ENCODE results near the gene FOXA3.

Gene FOXA3

DNA sequence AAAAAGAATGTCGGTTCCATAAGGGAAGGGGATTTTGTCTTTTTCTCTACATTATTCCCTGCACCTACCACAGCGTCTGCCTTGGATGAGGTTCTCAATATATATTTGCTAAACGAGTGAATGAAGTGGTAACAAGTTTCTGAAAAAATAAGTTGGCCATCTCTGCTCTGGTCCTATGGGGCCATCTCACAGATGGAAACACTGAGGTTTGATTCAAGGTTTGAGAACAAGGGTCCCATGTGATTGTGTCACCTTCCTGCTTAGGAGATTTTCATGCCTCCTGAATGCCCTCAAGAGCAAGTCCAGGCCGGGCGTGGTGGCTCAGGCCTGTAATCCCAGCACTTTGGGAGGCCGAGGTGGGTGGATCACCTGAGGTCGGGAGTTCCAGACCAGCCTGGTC is 35.1 kb downstream of the FOXA3 start:
- no peak overlapping the region for H3K4me3 ChIP-seq (ENCODE audit: low read depth, low read length)
- no peaks in the 10 kb centered on the region for H3K9me3 ChIP-seq (ENCODE audit: control insufficient read depth, insufficient read depth, low read length)
- peaks cover 14% of the 10 kb centered on the region for H3K27me3 ChIP-seq (ENCODE audit: control insufficient read depth, insufficient read depth, low read length)
- H3K36me3 ChIP-seq (ENCODE audit: control insufficient read depth, insufficient read depth, low read length), result peaks cover 14% of the 10 kb centered on the region
- no peak overlapping the region for H3K27ac ChIP-seq (ENCODE audit: low read depth, low read length)
- H3K4me1 ChIP-seq (ENCODE audit: control insufficient read depth, insufficient read depth, low read length), result no peaks in the 10 kb centered on the region
- H3K9ac ChIP-seq (ENCODE audit: low read depth, low read length), result no peak overlapping the region

DNA sequence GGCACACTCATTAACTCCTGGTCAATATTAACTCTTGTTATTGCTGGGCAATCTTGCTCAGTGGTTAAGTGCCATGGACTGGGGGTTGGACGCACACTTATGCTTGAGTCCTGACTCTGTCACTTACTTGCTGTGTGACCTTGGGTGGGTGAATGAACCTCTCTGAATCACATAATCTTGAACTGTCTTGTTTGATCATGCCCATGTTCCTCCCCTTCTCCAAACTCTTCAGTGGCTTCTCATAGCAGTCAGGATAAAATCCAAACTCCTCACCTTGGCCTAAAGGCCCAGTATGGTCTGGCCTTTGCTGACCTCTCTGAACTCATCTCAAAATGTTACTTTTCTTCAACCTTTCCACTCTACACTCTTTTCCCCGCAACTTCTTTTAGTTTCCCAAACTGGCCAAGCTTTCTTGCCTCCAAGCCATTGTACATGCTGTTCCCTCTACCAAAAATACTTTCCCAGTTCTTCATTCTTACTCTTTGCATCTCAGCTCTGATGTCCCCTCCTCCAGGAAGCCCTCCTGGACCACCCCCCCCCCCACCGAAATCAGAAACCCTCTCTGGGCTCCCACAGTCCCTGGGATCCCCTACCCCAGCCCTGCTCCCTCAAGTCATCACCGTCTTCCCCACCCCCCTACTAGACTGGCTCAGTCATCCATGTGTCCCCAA is 35.9 kb downstream of the FOXA3 start:
- Histone ChIP-seq H3K4me1 (ENCODE audit: control insufficient read depth, insufficient read depth, low read length) (no peaks in the 10 kb centered on the region), H3K36me3 (ENCODE audit: control insufficient read depth, insufficient read depth, low read length) (peaks cover 14% of the 10 kb centered on the region), H3K27ac (ENCODE audit: low read depth, low read length) (no peak overlapping the region), H3K27me3 (ENCODE audit: control insufficient read depth, insufficient read depth, low read length) (peaks cover 14% of the 10 kb centered on the region), H3K4me3 (ENCODE audit: low read depth, low read length) (no peak overlapping the region), H3K9me3 (ENCODE audit: control insufficient read depth, insufficient read depth, low read length) (no peaks in the 10 kb centered on the region), H3K9ac (ENCODE audit: low read depth, low read length) (no peak overlapping the region)

DNA sequence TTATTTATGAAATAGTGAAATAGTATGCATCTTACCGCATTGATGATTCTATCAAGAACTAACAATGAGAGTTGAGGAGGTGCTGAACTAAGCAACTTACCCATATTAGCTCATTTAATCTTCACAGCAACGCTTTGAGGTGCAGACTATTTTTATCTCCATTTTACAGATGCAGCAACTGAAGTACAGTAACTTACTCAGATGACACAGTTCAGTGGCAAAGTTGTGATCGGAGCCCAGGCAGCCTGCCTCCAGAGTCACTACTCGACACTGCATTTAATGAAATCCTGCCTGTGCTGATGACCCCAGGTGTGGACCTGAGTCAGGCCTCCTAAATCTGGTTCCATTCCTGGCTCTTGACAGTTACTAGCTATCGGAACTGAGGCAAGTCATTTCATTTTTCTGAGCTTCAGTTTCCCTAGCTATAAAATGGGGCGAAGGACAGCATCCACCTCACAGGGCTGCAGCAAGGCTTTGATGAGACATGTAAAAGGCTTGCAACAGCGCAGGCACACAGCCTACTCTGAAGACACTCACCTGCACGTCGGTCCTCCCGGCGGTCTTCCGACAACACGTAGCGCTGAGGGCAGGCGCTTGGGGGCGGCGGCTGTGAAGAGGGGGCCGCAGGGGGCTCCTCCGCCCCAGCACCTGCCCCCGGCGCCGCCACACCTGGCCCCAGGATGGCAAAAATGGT is 36.8 kb downstream of the FOXA3 start:
- H3K36me3 ChIP-seq (ENCODE audit: control insufficient read depth, insufficient read depth, low read length), result peaks cover 14% of the 10 kb centered on the region
- no peaks in the 10 kb centered on the region for H3K4me1 ChIP-seq (ENCODE audit: control insufficient read depth, insufficient read depth, low read length)
- peaks cover 14% of the 10 kb centered on the region for H3K27me3 ChIP-seq (ENCODE audit: control insufficient read depth, insufficient read depth, low read length)
- H3K9me3 ChIP-seq (ENCODE audit: control insufficient read depth, insufficient read depth, low read length), result no peaks in the 10 kb centered on the region
- no peak overlapping the region for H3K9ac ChIP-seq (ENCODE audit: low read depth, low read length)
- peak overlapping the region; percentile 89 for H3K4me3 ChIP-seq (ENCODE audit: low read depth, low read length)
- H3K27ac ChIP-seq (ENCODE audit: low read depth, low read length), result no peak overlapping the region

- peaks cover 14% of the 10 kb centered on the region for H3K27me3 ChIP-seq (ENCODE audit: control insufficient read depth, insufficient read depth, low read length)
- no peaks in the 10 kb centered on the region for H3K4me1 ChIP-seq (ENCODE audit: control insufficient read depth, insufficient read depth, low read length)
- H3K9me3 ChIP-seq (ENCODE audit: control insufficient read depth, insufficient read depth, low read length), result no peaks in the 10 kb centered on the region
- no peak overlapping the region for H3K9ac ChIP-seq (ENCODE audit: low read depth, low read length)
- no peak overlapping the region for H3K27ac ChIP-seq (ENCODE audit: low read depth, low read length)
- H3K4me3 ChIP-seq (ENCODE audit: low read depth, low read length), result peak overlapping the region; percentile 89
- peaks cover 14% of the 10 kb centered on the region for H3K36me3 ChIP-seq (ENCODE audit: control insufficient read depth, insufficient read depth, low read length)
Observed at GRCh38 chr19:45901432-45901911, 37.3 kb downstream of the FOXA3 start.

- Histone ChIP-seq H3K4me3 (ENCODE audit: low read depth, low read length) (peak within 1 kb of the TSS; percentile 89), H3K4me1 (ENCODE audit: control insufficient read depth, insufficient read depth, low read length) (no peaks in the 10 kb centered on the region), H3K27me3 (ENCODE audit: control insufficient read depth, insufficient read depth, low read length) (peaks cover 14% of the 10 kb centered on the region), H3K9me3 (ENCODE audit: control insufficient read depth, insufficient read depth, low read length) (no peaks in the 10 kb centered on the region), H3K36me3 (ENCODE audit: control insufficient read depth, insufficient read depth, low read length) (peaks cover 14% of the 10 kb centered on the region), H3K27ac (ENCODE audit: low read depth, low read length) (peak within 1 kb of the TSS; percentile 89), H3K9ac (ENCODE audit: low read depth, low read length) (no peak within 1 kb of the TSS)
Observed at GRCh38 chr19:45901912-45902650, 38.0 kb downstream of the FOXA3 start, which contains the start of gene MYPOP. MYPOP (minus strand) TSS chr19:45902613; CDS start chr19:45901773, 840 bp downstream.

DNA sequence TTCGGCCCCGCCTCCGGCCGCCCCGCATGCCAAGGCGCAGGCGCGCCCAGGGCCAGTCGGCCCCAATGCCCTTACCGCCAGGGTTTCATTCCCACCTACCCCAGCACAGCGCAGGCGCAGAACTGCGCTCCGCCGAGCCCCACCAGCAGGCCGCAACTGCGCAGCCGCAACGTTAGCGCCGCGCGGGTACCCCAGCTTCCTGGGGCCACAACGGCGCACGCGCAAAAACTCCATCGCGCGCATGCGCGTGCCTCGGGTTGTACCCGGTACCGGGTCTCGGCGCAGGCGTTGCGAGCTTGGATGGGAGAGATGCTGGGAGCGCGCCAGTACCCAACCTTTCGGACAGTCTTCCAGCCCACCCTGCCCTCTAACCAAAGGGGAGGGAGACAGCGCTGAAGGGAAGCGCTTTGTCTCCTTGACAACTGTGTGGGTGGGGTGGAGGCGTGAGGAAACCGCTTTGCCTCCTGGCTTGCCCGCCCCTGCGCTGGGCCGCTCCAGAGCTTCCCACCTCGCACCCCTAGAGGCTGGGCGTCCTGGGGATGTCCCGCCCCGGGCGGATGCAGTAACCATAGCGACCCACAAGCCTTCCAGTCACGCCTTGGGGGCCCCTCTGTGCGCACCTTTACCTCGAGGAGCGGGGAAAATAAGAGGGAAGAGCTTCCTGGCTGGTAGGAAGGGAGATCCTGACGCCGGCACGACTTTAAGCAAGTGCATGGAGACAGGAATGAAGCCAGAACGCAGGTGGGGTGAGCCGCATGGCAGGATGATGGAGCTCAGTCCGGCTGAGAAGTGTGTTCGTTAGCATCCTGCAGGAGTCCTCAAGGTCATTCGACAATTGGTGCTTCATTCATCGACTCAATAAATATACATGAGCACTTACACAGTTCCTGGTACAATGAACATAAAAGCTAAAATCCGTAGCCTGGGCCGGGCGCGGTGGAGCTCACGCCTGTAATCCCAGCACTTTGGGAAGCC is 38.8 kb downstream of the FOXA3 start:
- Histone ChIP-seq H3K9ac (ENCODE audit: low read depth, low read length) (no peak overlapping the region), H3K27me3 (ENCODE audit: control insufficient read depth, insufficient read depth, low read length) (peaks cover 14% of the 10 kb centered on the region), H3K36me3 (ENCODE audit: control insufficient read depth, insufficient read depth, low read length) (peaks cover 14% of the 10 kb centered on the region), H3K27ac (ENCODE audit: low read depth, low read length) (peak overlapping the region; percentile 89), H3K4me1 (ENCODE audit: control insufficient read depth, insufficient read depth, low read length) (no peaks in the 10 kb centered on the region), H3K9me3 (ENCODE audit: control insufficient read depth, insufficient read depth, low read length) (no peaks in the 10 kb centered on the region), H3K4me3 (ENCODE audit: low read depth, low read length) (peak overlapping the region; percentile 67)

- H3K9ac ChIP-seq (ENCODE audit: low read depth, low read length), result no peak overlapping the region
- peaks cover 6% of the 10 kb centered on the region for H3K36me3 ChIP-seq (ENCODE audit: control insufficient read depth, insufficient read depth, low read length)
- no peak overlapping the region for H3K27ac ChIP-seq (ENCODE audit: low read depth, low read length)
- no peaks in the 10 kb centered on the region for H3K4me1 ChIP-seq (ENCODE audit: control insufficient read depth, insufficient read depth, low read length)
- H3K4me3 ChIP-seq (ENCODE audit: low read depth, low read length), result no peak overlapping the region
- H3K27me3 ChIP-seq (ENCODE audit: control insufficient read depth, insufficient read depth, low read length), result peaks cover 14% of the 10 kb centered on the region
- no peaks in the 10 kb centered on the region for H3K9me3 ChIP-seq (ENCODE audit: control insufficient read depth, insufficient read depth, low read length)
Observed at GRCh38 chr19:45905011-45905410, 40.9 kb downstream of the FOXA3 start.

DNA sequence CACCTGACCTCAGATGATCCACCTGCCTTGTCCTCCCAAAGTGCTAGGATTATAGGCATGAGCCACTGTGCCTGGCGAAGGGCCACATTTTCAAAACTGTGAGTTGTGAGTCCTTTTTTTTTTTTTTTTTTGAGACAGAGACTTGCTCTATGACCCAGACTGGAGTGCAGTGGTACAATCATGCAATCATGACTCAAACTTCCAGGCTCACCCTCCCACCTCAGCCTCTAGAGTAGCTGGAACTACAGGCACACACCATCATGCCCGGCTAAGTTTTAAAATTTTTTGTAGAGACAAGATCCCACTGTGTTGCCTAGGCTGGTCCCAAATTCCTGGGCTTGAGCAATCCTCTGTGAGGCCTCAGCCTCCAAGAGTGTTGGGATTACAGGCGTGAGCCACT is 42.1 kb downstream of the FOXA3 start:
- no peak overlapping the region for H3K9ac ChIP-seq (ENCODE audit: low read depth, low read length)
- no peaks in the 10 kb centered on the region for H3K36me3 ChIP-seq (ENCODE audit: control insufficient read depth, insufficient read depth, low read length)
- H3K4me3 ChIP-seq (ENCODE audit: low read depth, low read length), result no peak overlapping the region
- no peak overlapping the region for H3K27ac ChIP-seq (ENCODE audit: low read depth, low read length)
- no peaks in the 10 kb centered on the region for H3K9me3 ChIP-seq (ENCODE audit: control insufficient read depth, insufficient read depth, low read length)
- H3K4me1 ChIP-seq (ENCODE audit: control insufficient read depth, insufficient read depth, low read length), result no peaks in the 10 kb centered on the region
- H3K27me3 ChIP-seq (ENCODE audit: control insufficient read depth, insufficient read depth, low read length), result peaks cover 4% of the 10 kb centered on the region

DNA sequence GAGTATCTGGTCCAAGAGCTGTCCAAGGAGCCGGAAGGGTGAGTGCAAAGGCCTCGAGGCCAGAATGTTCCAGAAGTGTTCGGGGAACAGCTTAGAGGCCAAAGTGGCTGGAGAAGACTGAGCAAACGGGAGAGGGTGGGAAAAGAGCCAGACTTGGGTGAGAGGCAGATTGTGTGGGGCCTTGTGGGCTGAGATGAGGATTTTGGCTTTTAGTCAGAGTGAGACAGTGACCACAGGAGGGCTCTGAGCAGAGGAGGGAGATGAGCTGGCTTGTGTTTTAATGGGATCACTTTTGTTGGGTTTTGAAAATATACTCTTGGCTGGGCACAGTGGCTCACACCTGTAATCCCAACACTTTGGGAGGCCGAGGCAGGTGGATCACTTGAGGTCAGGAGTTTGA is 44.8 kb downstream of the FOXA3 start:
- no peaks in the 10 kb centered on the region for H3K4me1 ChIP-seq (ENCODE audit: control insufficient read depth, insufficient read depth, low read length)
- no peak overlapping the region for H3K9ac ChIP-seq (ENCODE audit: low read depth, low read length)
- H3K36me3 ChIP-seq (ENCODE audit: control insufficient read depth, insufficient read depth, low read length), result no peaks in the 10 kb centered on the region
- no peaks in the 10 kb centered on the region for H3K9me3 ChIP-seq (ENCODE audit: control insufficient read depth, insufficient read depth, low read length)
- no peak overlapping the region for H3K27ac ChIP-seq (ENCODE audit: low read depth, low read length)
- H3K27me3 ChIP-seq (ENCODE audit: control insufficient read depth, insufficient read depth, low read length), result no peaks in the 10 kb centered on the region
- H3K4me3 ChIP-seq (ENCODE audit: low read depth, low read length), result no peak overlapping the region

- no peak overlapping the region for H3K4me3 ChIP-seq (ENCODE audit: low read depth, low read length)
- no peak overlapping the region for H3K9ac ChIP-seq (ENCODE audit: low read depth, low read length)
- H3K36me3 ChIP-seq (ENCODE audit: control insufficient read depth, insufficient read depth, low read length), result no peaks in the 10 kb centered on the region
- H3K27ac ChIP-seq (ENCODE audit: low read depth, low read length), result no peak overlapping the region
- H3K27me3 ChIP-seq (ENCODE audit: control insufficient read depth, insufficient read depth, low read length), result no peaks in the 10 kb centered on the region
- H3K9me3 ChIP-seq (ENCODE audit: control insufficient read depth, insufficient read depth, low read length), result no peaks in the 10 kb centered on the region
- H3K4me1 ChIP-seq (ENCODE audit: control insufficient read depth, insufficient read depth, low read length), result no peaks in the 10 kb centered on the region
Observed at GRCh38 chr19:45911291-45911690, 47.2 kb downstream of the FOXA3 start.
